ENCODE results near the gene TSHZ2. TPM values are rescaled to one million over a fixed set of nuclear protein-coding genes. Genes with fewer than 3 reads are reported as not detected.
"Not testable (repeated sequence)": the region's sequence is repeated elsewhere in the genome, so short reads cannot be mapped to it uniquely, and the experiment has no call there.

Gene TSHZ2
- total RNA-seq, 3 donors from 2014 or later, result 8.1 to 19.3 (median 8.4) TPM

GRCh38 chr20:53019464-53019863, 47.3 kb downstream of the TSHZ2 start:
- H3K27me3 Mint-ChIP-seq (ENCODE audit: low read depth), result peaks cover 5% of the 10 kb centered on the region
- ATAC-seq (no peak), DNase-seq (no peak)
- peaks cover 31% of the 10 kb centered on the region for H3K36me3 Mint-ChIP-seq (ENCODE audit: insufficient read depth)
- peaks cover 72% of the 10 kb centered on the region for H3K4me1 Mint-ChIP-seq (ENCODE audit: low read depth)
- H3K4me3 Mint-ChIP-seq, result no peak overlapping the region
- H3K9me3 Mint-ChIP-seq, result peaks cover 15% of the 10 kb centered on the region

GRCh38 chr20:53020376-53020775, 48.2 kb downstream of the TSHZ2 start:
- DNase-seq, result no peak
- Mint-ChIP-seq H3K4me1 (ENCODE audit: low read depth) (peaks cover 68% of the 10 kb centered on the region), H3K9me3 (peaks cover 7% of the 10 kb centered on the region), H3K27me3 (ENCODE audit: low read depth) (peaks cover 2% of the 10 kb centered on the region), H3K36me3 (ENCODE audit: insufficient read depth) (peaks cover 23% of the 10 kb centered on the region), H3K4me3 (no peak overlapping the region)
- ATAC-seq, result no peak

- no peak for ATAC-seq
- no peak for DNase-seq
- Mint-ChIP-seq H3K4me1 (ENCODE audit: low read depth) (peaks cover 71% of the 10 kb centered on the region), H3K9me3 (peaks cover 7% of the 10 kb centered on the region), H3K4me3 (no peak overlapping the region), H3K36me3 (ENCODE audit: insufficient read depth) (peaks cover 25% of the 10 kb centered on the region), H3K27me3 (ENCODE audit: low read depth) (peaks cover 2% of the 10 kb centered on the region)
Observed at GRCh38 chr20:53020834-53021233, 48.7 kb downstream of the TSHZ2 start.

GRCh38 chr20:53021934-53022333, 49.8 kb downstream of the TSHZ2 start:
- H3K9me3 Mint-ChIP-seq, result peaks cover 3% of the 10 kb centered on the region
- ATAC-seq, result peak; percentile 87 to 94
- peaks cover 72% of the 10 kb centered on the region for H3K4me1 Mint-ChIP-seq (ENCODE audit: low read depth)
- H3K27me3 Mint-ChIP-seq (ENCODE audit: low read depth), result peaks cover 2% of the 10 kb centered on the region
- no peak for DNase-seq
- H3K4me3 Mint-ChIP-seq, result peak overlapping the region; percentile 42
- H3K36me3 Mint-ChIP-seq (ENCODE audit: insufficient read depth), result peaks cover 17% of the 10 kb centered on the region

DNA sequence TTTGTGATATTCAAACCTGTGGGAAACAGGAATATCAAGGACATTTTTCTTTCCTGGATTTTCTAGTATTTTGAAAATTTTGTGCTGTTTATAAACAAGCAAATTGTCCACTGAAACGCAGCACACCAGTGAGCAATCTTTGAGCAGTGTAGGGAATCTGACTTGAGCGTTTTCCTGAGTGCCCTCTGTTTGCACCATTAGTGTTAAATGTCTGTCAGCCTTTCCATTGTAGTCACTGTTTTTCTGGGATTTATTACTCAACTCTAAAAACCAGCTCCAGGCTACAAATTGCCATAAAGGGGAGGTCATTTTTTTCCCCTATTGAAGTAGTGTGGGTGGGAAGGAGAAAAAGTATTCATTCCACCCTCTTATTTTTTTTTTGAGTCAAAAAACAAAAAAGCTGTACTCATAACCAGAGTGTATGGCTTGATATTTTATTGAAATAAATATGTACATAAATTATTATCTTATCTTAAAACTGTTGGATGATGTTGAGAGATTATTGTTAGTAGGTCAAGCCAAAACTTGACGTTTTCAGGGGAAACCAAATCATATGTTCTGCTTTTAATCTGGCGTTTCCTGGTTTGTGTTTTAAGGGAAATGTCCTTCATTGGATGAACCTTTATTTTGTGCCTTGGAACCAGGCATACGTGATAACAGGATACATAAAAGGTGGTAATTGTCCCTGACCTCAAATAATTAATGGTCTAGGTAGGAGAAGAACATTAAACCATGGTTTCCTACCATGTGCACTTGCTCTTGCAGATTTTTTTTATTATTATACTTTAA, 51.8 kb downstream of the TSHZ2 start:
- Mint-ChIP-seq H3K4me3 (no peak overlapping the region), H3K9me3 (no peaks in the 10 kb centered on the region), H3K36me3 (ENCODE audit: insufficient read depth) (peaks cover 14% of the 10 kb centered on the region), H3K27me3 (ENCODE audit: low read depth) (peaks cover 9% of the 10 kb centered on the region), H3K4me1 (ENCODE audit: low read depth) (peaks cover 75% of the 10 kb centered on the region)
- no peak for DNase-seq
- peak; percentile 24 to 42 for ATAC-seq

DNA sequence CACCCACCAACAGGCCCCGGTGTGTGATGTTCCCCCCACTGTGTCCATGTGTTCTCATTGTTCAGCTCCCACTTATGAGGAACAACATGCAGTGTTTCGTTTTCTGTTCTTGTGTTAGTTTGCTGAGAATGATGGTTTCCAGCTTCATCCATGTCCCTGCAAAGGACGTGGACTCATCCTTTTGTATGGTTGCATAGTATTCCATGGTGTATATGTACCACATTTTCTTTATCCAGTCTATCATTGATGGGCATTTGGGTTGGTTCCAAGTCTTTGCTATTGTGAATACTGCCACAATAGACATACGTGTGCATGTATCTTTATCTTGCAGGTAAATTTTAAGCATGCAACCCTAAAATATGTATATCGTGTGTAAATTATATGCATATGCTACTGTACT, 52.5 kb downstream of the TSHZ2 start:
- ATAC-seq; DNase-seq; H3K9me3 Mint-ChIP-seq; H3K27me3 Mint-ChIP-seq (ENCODE audit: low read depth); H3K4me3 Mint-ChIP-seq: not testable (repeated sequence)
- H3K4me1 Mint-ChIP-seq (ENCODE audit: low read depth), result peaks cover 69% of the 10 kb centered on the region
- peaks cover 14% of the 10 kb centered on the region for H3K36me3 Mint-ChIP-seq (ENCODE audit: insufficient read depth)

DNA sequence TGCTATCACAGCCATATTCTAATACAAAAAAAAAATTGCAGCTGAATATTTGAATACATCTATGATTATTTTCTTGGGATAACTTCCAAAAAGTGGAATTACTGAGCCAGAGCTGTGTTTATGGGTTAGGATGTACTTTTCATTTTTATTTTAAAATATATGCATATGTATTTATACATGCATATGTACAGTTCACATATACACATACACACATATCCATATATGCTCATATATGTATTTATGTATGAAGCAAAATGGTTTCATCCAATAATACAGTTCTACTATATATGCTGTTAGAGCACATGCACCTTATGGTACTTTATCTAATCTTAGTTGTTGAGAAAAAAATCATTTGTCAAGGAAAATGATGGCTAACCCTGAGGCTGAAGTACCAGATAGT, 54.9 kb downstream of the TSHZ2 start:
- peaks cover 10% of the 10 kb centered on the region for H3K36me3 Mint-ChIP-seq (ENCODE audit: insufficient read depth)
- H3K4me3 Mint-ChIP-seq, result no peak overlapping the region
- ATAC-seq, result no peak
- no peaks in the 10 kb centered on the region for H3K9me3 Mint-ChIP-seq
- peaks cover 67% of the 10 kb centered on the region for H3K4me1 Mint-ChIP-seq (ENCODE audit: low read depth)
- H3K27me3 Mint-ChIP-seq (ENCODE audit: low read depth), result peaks cover 10% of the 10 kb centered on the region
- no peak for DNase-seq

DNA sequence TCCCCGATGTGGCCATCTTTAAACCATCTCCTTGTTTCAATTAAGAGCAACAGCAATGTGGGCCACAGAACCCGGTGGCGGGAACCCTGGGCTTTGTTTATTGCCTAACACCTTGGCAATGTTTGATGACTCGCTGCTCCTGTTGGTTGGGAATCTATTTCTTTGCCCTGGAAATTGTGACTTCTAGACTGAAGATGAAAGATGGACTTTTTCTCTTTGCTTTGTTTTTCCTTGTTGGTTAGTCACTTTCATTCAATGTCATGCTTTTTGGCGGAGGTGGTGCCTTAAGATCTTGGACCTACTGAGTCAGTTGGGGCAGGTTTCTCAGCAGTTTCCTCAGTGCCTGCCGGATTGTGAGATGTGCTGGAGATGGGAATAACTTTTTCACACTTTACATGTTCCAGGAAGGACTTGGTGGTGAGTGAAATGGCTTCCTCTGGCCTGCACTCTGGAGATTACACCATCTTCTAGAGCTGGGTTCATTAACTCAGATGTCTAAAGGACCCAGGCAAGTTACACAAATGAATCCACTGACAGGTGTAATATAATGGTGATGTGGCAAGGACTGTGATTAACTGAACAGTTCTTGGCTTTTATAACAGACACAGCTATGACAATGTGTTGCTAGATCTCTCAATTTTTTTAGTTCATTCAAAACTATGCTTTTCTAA, 56.3 kb downstream of the TSHZ2 start:
- H3K4me1 Mint-ChIP-seq (ENCODE audit: low read depth), result peaks cover 53% of the 10 kb centered on the region
- no peaks in the 10 kb centered on the region for H3K9me3 Mint-ChIP-seq
- ATAC-seq (peak; percentile 64 to 71), DNase-seq (peak; percentile 11)
- H3K4me3 Mint-ChIP-seq, result no peak overlapping the region
- H3K36me3 Mint-ChIP-seq (ENCODE audit: insufficient read depth), result peaks cover 8% of the 10 kb centered on the region
- H3K27me3 Mint-ChIP-seq (ENCODE audit: low read depth), result peaks cover 10% of the 10 kb centered on the region

- H3K27me3 Mint-ChIP-seq (ENCODE audit: low read depth), result peaks cover 10% of the 10 kb centered on the region
- no peaks in the 10 kb centered on the region for H3K9me3 Mint-ChIP-seq
- peaks cover 8% of the 10 kb centered on the region for H3K36me3 Mint-ChIP-seq (ENCODE audit: insufficient read depth)
- no peak for ATAC-seq
- DNase-seq, result no peak
- peak overlapping the region; percentile 21 for H3K4me3 Mint-ChIP-seq
- H3K4me1 Mint-ChIP-seq (ENCODE audit: low read depth), result peaks cover 53% of the 10 kb centered on the region
Observed at GRCh38 chr20:53030061-53030460, 57.9 kb downstream of the TSHZ2 start.

- Mint-ChIP-seq H3K27me3 (ENCODE audit: low read depth) (peaks cover 10% of the 10 kb centered on the region), H3K9me3 (no peaks in the 10 kb centered on the region), H3K36me3 (ENCODE audit: insufficient read depth) (peaks cover 6% of the 10 kb centered on the region), H3K4me1 (ENCODE audit: low read depth) (peaks cover 54% of the 10 kb centered on the region), H3K4me3 (no peak overlapping the region)
- DNase-seq (no peak), ATAC-seq (no peak)
Observed at GRCh38 chr20:53032046-53032445, 59.9 kb downstream of the TSHZ2 start.

DNA sequence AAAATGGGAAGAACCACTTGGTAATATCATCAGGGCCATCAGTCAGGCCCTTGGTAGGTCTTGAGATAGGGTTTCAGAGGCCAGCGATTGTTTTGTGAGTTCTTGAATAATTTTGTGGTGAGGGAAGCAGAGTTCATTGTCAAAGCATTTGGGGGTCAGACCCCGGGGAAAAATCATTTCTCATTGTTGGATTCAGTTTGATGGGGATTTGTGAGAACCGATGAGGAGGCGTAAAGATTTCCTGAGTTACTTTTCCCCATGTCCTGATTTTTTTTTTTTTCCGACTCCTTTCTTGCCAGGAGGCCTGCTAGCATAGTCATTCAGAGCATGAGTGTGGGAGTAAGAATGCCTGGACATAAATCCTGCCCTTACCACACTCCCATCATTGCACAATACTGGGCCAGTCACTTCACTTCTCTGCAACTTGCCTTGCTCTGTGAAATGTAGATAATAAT, 60.3 kb downstream of the TSHZ2 start:
- Mint-ChIP-seq H3K4me1 (ENCODE audit: low read depth) (peaks cover 50% of the 10 kb centered on the region), H3K9me3 (no peaks in the 10 kb centered on the region), H3K36me3 (ENCODE audit: insufficient read depth) (peaks cover 6% of the 10 kb centered on the region), H3K27me3 (ENCODE audit: low read depth) (peaks cover 7% of the 10 kb centered on the region), H3K4me3 (no peak overlapping the region)
- DNase-seq, result no peak
- ATAC-seq, result no peak

- Mint-ChIP-seq H3K4me1 (ENCODE audit: low read depth) (peaks cover 45% of the 10 kb centered on the region), H3K27me3 (ENCODE audit: low read depth) (peaks cover 6% of the 10 kb centered on the region), H3K9me3 (no peaks in the 10 kb centered on the region), H3K4me3 (no peak overlapping the region), H3K36me3 (ENCODE audit: insufficient read depth) (peaks cover 6% of the 10 kb centered on the region)
- ATAC-seq (no peak), DNase-seq (no peak)
Observed at GRCh38 chr20:53033176-53033575, 61.0 kb downstream of the TSHZ2 start.

DNA sequence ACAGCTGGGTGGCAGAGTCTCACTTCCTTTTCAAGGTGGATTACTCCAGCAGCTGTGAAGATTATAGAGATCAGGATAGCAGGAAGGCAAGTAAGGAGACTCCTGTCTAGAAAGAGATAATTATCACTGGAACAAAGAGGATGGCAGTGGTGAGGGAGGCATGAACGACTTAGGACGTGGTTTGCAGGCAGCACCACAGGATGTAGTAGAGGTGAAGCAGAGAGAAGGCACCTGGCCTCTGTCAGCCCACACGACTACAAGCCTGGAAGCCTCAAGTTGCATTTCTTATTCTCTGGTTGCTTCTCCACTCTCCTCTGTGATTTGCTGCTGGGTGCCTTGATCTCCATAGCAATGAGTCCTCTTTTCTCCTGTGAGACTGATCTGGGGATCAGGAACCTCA, 62.7 kb downstream of the TSHZ2 start:
- ATAC-seq (peak; percentile 30 to 52), DNase-seq (no peak)
- Mint-ChIP-seq H3K9me3 (no peaks in the 10 kb centered on the region), H3K36me3 (ENCODE audit: insufficient read depth) (peaks cover 4% of the 10 kb centered on the region), H3K27me3 (ENCODE audit: low read depth) (peaks cover 3% of the 10 kb centered on the region), H3K4me1 (ENCODE audit: low read depth) (peaks cover 37% of the 10 kb centered on the region), H3K4me3 (no peak overlapping the region)

DNA sequence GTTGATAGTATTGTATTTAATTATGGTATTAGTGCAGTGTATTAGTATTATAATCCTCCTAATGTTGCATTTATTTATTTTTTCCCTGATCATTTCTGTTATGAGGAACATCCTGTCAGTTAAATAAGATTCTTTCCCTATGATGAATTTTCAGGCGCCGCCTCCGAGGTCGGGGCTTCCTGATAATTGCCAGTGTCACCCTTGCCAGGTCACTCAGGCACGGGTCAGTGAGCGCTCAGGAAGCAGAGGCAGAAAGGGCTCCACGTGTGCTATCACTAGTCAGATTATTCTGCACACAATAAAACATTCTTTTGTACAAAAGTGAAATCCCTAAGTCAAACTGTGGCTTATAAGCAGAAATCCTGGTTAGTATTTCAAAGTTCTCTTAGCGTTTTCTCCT, 64.8 kb downstream of the TSHZ2 start:
- Mint-ChIP-seq H3K27me3 (ENCODE audit: low read depth) (no peaks in the 10 kb centered on the region), H3K4me1 (ENCODE audit: low read depth) (peaks cover 32% of the 10 kb centered on the region), H3K4me3 (no peak overlapping the region), H3K36me3 (ENCODE audit: insufficient read depth) (peaks cover 4% of the 10 kb centered on the region), H3K9me3 (no peaks in the 10 kb centered on the region)
- DNase-seq, result no peak
- ATAC-seq, result no peak

- Mint-ChIP-seq H3K36me3 (ENCODE audit: insufficient read depth) (peaks cover 4% of the 10 kb centered on the region), H3K9me3 (no peaks in the 10 kb centered on the region), H3K4me1 (ENCODE audit: low read depth) (peaks cover 33% of the 10 kb centered on the region), H3K27me3 (ENCODE audit: low read depth) (no peaks in the 10 kb centered on the region), H3K4me3 (no peak overlapping the region)
- DNase-seq (no peak), ATAC-seq (no peak)
Observed at GRCh38 chr20:53037621-53038020, 65.5 kb downstream of the TSHZ2 start.
